ENCODE results near the gene THRSP. TPM values are rescaled to one million over a fixed set of nuclear protein-coding genes. Genes with fewer than 3 reads are reported as not detected.

The THRSP gene
- total and polyA plus RNA-seq, 2 of the 8 experiments (the other 6 are each of a cell fraction or from before 2014, with no cell fraction given) = 0.11 TPM; not detected in 1

GRCh38 chr11:78027759-78028158, 35.9 kb upstream of the THRSP start:
- Histone ChIP-seq H2AK5ac (ENCODE audit: low read depth, low read length) (no peak overlapping the region), H3K36me3 (ENCODE audit: control insufficient read depth in 2 of 4, insufficient read depth in 4 of 4, low read length in 3 of 4) (no peaks in the 10 kb centered on the region), H3K4me2 (ENCODE audit: insufficient read depth in 1 of 2, low read depth in 2 of 2, low read length in 2 of 2) (no peak overlapping the region), H3K79me1 (ENCODE audit: low read depth, low read length) (no peaks in the 10 kb centered on the region), H3K9me3 (ENCODE audit: insufficient read depth in 2 of 2, low read depth in 1 of 2, low read length in 1 of 2) (no peaks in the 10 kb centered on the region), H3K23ac (ENCODE audit: insufficient read length) (no peak overlapping the region), H3K79me2 (ENCODE audit: control insufficient read depth in 1 of 2, insufficient read depth in 2 of 2, low read length in 2 of 2) (no peaks in the 10 kb centered on the region), H4K5ac (ENCODE audit: insufficient read length, low read depth, low read length) (no peak overlapping the region), H2BK120ac (replicated peaks; ENCODE audit: low read depth, low read length) (no peak overlapping the region), H3K27me3 (replicated peaks in 1 of 4; ENCODE audit: control insufficient read depth in 3 of 4, extremely low read depth in 1 of 4, insufficient read depth in 3 of 4, low read length in 3 of 4) (no peaks in the 10 kb centered on the region), H2AFZ (ENCODE audit: low read length) (no peak overlapping the region), H3K18ac (ENCODE audit: extremely low read depth, low read length) (no peak overlapping the region), H3K56ac (replicated peaks; ENCODE audit: insufficient read length, low read depth, low read length) (no peak overlapping the region), H3K27ac (ENCODE audit: low read depth, low read length) (no peak overlapping the region), H4K91ac (replicated peaks; ENCODE audit: insufficient read length, low read length) (no peak overlapping the region), H3K23me2 (ENCODE audit: low read depth, low read length) (peaks cover 4% of the 10 kb centered on the region), H2BK5ac (ENCODE audit: low read depth, low read length) (no peak overlapping the region), H3K4me1 (replicated peaks in 1 of 4; ENCODE audit: control insufficient read depth in 3 of 4, insufficient read depth in 4 of 4, low read length in 3 of 4) (peaks cover 0 to 6% (median 0%) of the 10 kb centered on the region in 4 experiments; a peak in 1 of 7 replicates), H3K14ac (ENCODE audit: insufficient read length) (no peak overlapping the region), H2BK12ac (ENCODE audit: low read depth, low read length) (no peak overlapping the region), H3K4me3 (ENCODE audit: extremely low read depth in 1 of 4, insufficient read depth in 2 of 4, low read depth in 3 of 4, low read length in 4 of 4) (no peak overlapping the region), H3K4ac (replicated peaks; ENCODE audit: insufficient read length, low read depth, low read length) (no peak overlapping the region), H4K20me1 (replicated peaks in 1 of 2; ENCODE audit: control insufficient read depth in 1 of 2, insufficient read depth in 2 of 2, low read length in 2 of 2) (no peaks in the 10 kb centered on the region), H2BK20ac (ENCODE audit: low read length) (no peak overlapping the region), H4K8ac (ENCODE audit: extremely low read depth, insufficient read depth, low read length) (no peak overlapping the region), H3K9ac (replicated peaks in 1 of 4; ENCODE audit: extremely low read depth in 1 of 4, low read depth in 3 of 4, low read length in 3 of 4) (no peak overlapping the region), H2BK15ac (ENCODE audit: low read length) (no peak overlapping the region)
- ChIA-PET CTCF (ENCODE audit: partially characterized antibody) (interaction anchor here (1.7 kb wide), 1 partner anchor 51 kb away, joined by 3 read pairs; no protein-coding TSS in a partner anchor), POLR2A (ENCODE audit: partially characterized antibody) (no interaction called here)
- no peak for FAIRE-seq
- no peak for TF ChIP-seq SIX5 (IDR thresholded peaks at IDR 0.05; ENCODE audit: low read depth, low read length)
- no peak for TF ChIP-seq TCF12 (IDR thresholded peaks at IDR 0.05; ENCODE audit: low read depth, low read length)
- no peak for TF ChIP-seq RXRA (IDR thresholded peaks at IDR 0.05; ENCODE audit: insufficient read depth, low read depth, low read length)
- no peak for TF ChIP-seq EP300 (IDR thresholded peaks at IDR 0.05; ENCODE audit: borderline replicate concordance in 1 of 2, low read depth in 2 of 2, low read length in 2 of 2)
- no peak for TF ChIP-seq BRCA1 (IDR thresholded peaks at IDR 0.05; ENCODE audit: low read depth, low read length)
- no peak for TF ChIP-seq ZNF274 (IDR thresholded peaks at IDR 0.05; ENCODE audit: borderline replicate concordance, extremely low read depth, low read length)
- TF ChIP-seq EZH2 (IDR thresholded peaks at IDR 0.05; ENCODE audit: low read depth, low read length, severe bottlenecking) = no peak
- no peak for TF ChIP-seq RNF2 (IDR thresholded peaks at IDR 0.05; ENCODE audit: borderline replicate concordance, low read depth, low read length, missing control alignments, poor library complexity, severe bottlenecking)
- TF ChIP-seq SP1 (IDR thresholded peaks at IDR 0.05; ENCODE audit: low read depth, low read length) = no peak
- no peak for DNase-seq (ENCODE audit: low read depth in 1 of 2, low spot score in 2 of 2)
- 94% methylated on average over 2 of the region's 2 CpGs; no CpG with 5 or more reads in 1 of the 2 experiments for WGBS, 2 experiments (ENCODE audit: extremely low coverage in 1 of 2, insufficient coverage in 1 of 2, insufficient read length in 1 of 2, insufficient replicate concordance in 2 of 2, low coverage in 1 of 2, low lambda C conversion rate in 2 of 2, missing lambda C conversion rate in 1 of 2)
